Parathyroid adenoma (tissue), 2 donors: ENCODE results near the gene PDZRN3.

Source experiments
- H2AFZ ChIP-seq: fragments of 300-600 bp; sonication (generic); one replicate; pipeline ENCODE4 v1.7.0; 2017; ENCODE audit warnings: antibody characterized with exemption, mild to moderate bottlenecking
- H3K27ac ChIP-seq: fragments of 300-600 bp; sonication (generic); one replicate; pipeline ENCODE4 v1.7.0; 2017
- H3K27me3 ChIP-seq: fragments of 300-600 bp; sonication (generic); one replicate; pipeline ENCODE4 v1.7.0; 2017; ENCODE audit warnings: low read length; ENCODE audit not compliant: control insufficient read depth, insufficient read depth
- H3K36me3 ChIP-seq: fragments of 300-600 bp; sonication (generic); one replicate; pipeline ENCODE4 v1.7.0; 2017; ENCODE audit warnings: low read length; ENCODE audit not compliant: control insufficient read depth, insufficient read depth
- H3K4me1 ChIP-seq: fragments of 300-600 bp; sonication (generic); one replicate; pipeline ENCODE4 v1.7.0; 2017; ENCODE audit warnings: control low read depth
- H3K4me2 ChIP-seq: fragments of 300-600 bp; sonication (generic); one replicate; pipeline ENCODE4 v1.7.0; 2017; ENCODE audit warnings: low read length
- H3K4me3 ChIP-seq: fragments of 300-600 bp; sonication (generic); one replicate; pipeline ENCODE4 v1.7.0; 2017; ENCODE audit warnings: low read depth, low read length
- H3K79me2 ChIP-seq: fragments of 300-600 bp; sonication (generic); one replicate; pipeline ENCODE4 v1.7.0; 2017; ENCODE audit warnings: control low read depth
- H3K9ac ChIP-seq: fragments of 300-600 bp; sonication (generic); one replicate; pipeline ENCODE4 v1.7.0; 2017; ENCODE audit warnings: mild to moderate bottlenecking
- H3K9me3 ChIP-seq: fragments of 300-600 bp; sonication (generic); one replicate; pipeline ENCODE4 v1.7.0; 2017; ENCODE audit warnings: low read length; ENCODE audit not compliant: control insufficient read depth
- TF ChIP-seq, protein P1 (sequence below): fragments of 300-600 bp; sonication (generic); IDR thresholded peaks from one replicate; pipeline ENCODE4 v1.7.0; 2017; ENCODE audit warnings: antibody characterized with exemption, mild to moderate bottlenecking
- donor health status: primary hyperparathyroidism.

The PDZRN3 gene

DNA sequence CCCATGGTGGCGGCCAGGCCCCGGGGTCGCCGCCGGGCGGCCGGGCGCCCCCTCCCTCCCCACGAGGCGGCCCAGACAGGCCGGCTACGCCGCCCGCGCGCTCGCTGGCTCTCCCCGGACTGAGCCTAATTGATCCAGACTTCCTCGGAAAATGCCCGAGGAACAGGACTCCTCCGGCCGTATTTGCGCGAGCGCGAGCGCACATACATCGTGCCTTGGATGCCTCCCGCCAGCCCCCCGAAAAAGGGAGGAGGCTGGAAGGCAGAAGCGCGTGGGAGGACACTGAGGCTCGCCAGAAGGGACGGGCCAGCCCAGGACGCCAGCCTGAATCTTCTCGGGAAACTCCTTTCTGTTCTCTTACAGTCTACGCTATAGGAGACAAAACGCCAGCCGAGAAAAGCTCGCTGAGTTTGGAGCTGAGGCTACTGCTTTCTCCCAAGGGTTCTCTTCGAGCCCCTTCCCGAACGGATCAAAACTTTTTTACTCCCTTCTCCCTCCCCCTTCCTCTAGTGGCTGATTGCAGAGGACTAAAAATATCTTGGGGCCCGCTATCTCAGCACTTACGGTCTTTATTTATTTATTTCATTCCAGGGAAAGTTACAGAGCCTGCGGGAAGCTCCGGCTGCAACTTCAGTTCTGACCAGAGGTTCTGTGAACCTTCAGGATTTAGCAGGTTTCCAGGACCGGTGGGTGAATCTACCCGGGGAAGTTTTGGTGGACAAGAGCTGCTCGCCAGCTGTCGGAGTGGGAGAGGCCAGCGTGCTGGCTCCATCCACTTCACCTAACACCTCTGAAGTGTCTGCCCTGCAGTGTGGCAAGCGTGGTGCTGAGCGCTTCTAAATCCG, at the start of gene PDZRN3:
Gene PDZRN3 (minus strand): TSS at position 121 of the 845 bp plus-strand sequence.
- peak within 1 kb of the TSS; percentile 80 for H2AFZ ChIP-seq
- peak within 1 kb of the TSS; percentile 97 for H3K4me2 ChIP-seq
- TF ChIP-seq, protein P1, sequence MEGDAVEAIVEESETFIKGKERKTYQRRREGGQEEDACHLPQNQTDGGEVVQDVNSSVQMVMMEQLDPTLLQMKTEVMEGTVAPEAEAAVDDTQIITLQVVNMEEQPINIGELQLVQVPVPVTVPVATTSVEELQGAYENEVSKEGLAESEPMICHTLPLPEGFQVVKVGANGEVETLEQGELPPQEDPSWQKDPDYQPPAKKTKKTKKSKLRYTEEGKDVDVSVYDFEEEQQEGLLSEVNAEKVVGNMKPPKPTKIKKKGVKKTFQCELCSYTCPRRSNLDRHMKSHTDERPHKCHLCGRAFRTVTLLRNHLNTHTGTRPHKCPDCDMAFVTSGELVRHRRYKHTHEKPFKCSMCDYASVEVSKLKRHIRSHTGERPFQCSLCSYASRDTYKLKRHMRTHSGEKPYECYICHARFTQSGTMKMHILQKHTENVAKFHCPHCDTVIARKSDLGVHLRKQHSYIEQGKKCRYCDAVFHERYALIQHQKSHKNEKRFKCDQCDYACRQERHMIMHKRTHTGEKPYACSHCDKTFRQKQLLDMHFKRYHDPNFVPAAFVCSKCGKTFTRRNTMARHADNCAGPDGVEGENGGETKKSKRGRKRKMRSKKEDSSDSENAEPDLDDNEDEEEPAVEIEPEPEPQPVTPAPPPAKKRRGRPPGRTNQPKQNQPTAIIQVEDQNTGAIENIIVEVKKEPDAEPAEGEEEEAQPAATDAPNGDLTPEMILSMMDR, result no peak
- H3K27ac ChIP-seq, result no peak within 1 kb of the TSS
- no peaks in the 10 kb centered on the region for H3K36me3 ChIP-seq
- peak within 1 kb of the TSS; percentile 69 for H3K4me3 ChIP-seq
- H3K79me2 ChIP-seq, result no peaks in the 10 kb centered on the region
- no peaks in the 10 kb centered on the region for H3K9me3 ChIP-seq
- H3K4me1 ChIP-seq, result no peaks in the 10 kb centered on the region
- no peaks in the 10 kb centered on the region for H3K27me3 ChIP-seq
- H3K9ac ChIP-seq, result no peak within 1 kb of the TSS

DNA sequence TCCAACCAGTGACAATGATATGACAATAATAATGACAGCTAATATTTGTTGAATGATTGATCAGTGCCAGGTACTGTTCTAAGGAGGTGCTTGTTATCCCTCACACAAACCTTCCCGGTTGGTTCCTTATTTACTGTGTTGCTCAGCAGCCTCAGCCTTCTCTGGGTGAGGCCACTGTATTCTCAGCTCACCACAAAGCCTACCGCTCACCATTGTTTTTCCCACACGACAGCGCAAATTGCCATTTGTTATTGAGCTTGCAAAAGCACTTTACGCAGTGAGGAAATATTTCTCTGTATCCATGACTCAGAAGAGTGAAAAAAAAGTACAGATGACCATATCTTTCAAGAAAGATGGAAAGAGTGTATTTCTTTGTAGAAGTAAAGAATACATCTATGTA, 49.5 kb upstream of the PDZRN3 start:
- no peak overlapping the region for H3K9ac ChIP-seq
- no peaks in the 10 kb centered on the region for H3K9me3 ChIP-seq

DNA sequence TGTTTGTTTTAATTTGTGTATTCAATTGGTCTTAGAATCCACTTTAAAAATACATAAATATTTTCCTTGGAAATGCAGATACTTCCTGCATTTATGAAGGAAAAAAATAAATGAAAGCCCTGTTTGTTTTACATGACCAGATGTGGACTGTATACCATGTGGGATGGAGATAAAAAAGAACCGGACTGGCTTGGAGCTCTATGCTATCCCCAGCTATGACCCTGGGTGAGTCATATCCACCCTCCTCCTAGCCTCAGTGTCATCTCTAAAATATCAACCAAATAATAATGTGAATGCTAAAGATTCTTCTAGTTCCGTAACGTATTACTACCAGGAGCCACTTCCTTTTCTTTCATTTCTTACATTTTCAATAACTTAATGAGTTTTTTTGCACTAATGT, 44.5 kb upstream of the PDZRN3 start:
- Histone ChIP-seq H3K4me2 (no peak overlapping the region), H3K9me3 (no peaks in the 10 kb centered on the region), H3K79me2 (no peaks in the 10 kb centered on the region), H3K4me3 (no peak overlapping the region), H3K9ac (no peak overlapping the region), H2AFZ (no peak overlapping the region), H3K27me3 (no peaks in the 10 kb centered on the region), H3K4me1 (no peaks in the 10 kb centered on the region), H3K36me3 (no peaks in the 10 kb centered on the region), H3K27ac (no peak overlapping the region)
- TF ChIP-seq, protein P1, result no peak

More for the DNA sequence above, 49.5 kb upstream of the PDZRN3 start:
- Histone ChIP-seq H3K79me2 (no peaks in the 10 kb centered on the region), H3K36me3 (no peaks in the 10 kb centered on the region), H3K4me3 (no peak overlapping the region), H3K4me2 (no peak overlapping the region), H2AFZ (no peak overlapping the region), H3K27me3 (no peaks in the 10 kb centered on the region), H3K27ac (no peak overlapping the region), H3K4me1 (no peaks in the 10 kb centered on the region)
- TF ChIP-seq, protein P1, result no peak

DNA sequence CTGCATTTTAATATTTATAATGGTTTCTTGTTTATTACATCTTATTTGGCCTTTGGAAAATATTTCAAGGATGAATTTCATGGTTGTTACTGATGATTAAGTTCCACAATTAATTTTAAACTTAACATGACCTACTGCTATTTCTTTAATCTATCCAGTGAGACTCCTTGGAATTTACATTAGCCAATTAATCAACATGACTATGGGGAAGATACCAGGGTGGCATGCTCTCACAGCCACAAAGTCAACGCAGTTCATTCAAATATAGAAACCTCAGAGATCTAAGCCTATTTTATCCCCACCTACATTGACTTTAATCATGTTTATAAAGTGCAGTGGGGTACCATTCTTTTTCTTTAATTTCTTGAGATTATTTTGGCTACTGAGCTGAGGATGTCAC, 43.6 kb upstream of the PDZRN3 start:
- Histone ChIP-seq H3K4me2 (no peak overlapping the region), H2AFZ (no peak overlapping the region), H3K36me3 (no peaks in the 10 kb centered on the region), H3K9me3 (no peaks in the 10 kb centered on the region), H3K27ac (no peak overlapping the region), H3K4me3 (no peak overlapping the region), H3K79me2 (no peaks in the 10 kb centered on the region), H3K4me1 (peaks cover 3% of the 10 kb centered on the region), H3K27me3 (no peaks in the 10 kb centered on the region), H3K9ac (no peak overlapping the region)
- TF ChIP-seq, protein P1, result no peak

DNA sequence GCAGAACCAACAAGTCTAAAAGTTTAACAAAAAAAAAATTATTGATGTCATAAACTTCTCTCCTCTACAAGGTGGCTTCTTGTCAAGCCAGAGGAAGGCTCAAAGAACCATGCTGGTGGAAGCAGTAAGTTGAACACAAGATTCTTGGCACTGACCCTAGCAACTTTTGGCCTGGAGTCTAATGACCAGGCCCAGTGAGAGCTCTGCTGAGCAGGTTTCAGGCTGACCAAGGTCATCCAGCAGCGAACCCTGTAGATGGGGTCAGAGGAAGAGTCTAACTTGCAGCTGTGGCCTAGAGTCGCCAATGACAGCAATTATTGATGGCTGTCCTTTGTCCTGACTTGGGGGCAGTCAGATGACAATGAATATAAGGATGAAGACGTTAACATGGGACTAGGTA, 43.1 kb upstream of the PDZRN3 start:
- peaks cover 3% of the 10 kb centered on the region for H3K4me1 ChIP-seq
- no peak overlapping the region for H2AFZ ChIP-seq
- H3K36me3 ChIP-seq, result no peaks in the 10 kb centered on the region
- no peak overlapping the region for H3K4me2 ChIP-seq
- no peaks in the 10 kb centered on the region for H3K79me2 ChIP-seq
- no peaks in the 10 kb centered on the region for H3K9me3 ChIP-seq
- H3K27ac ChIP-seq, result no peak overlapping the region
- H3K4me3 ChIP-seq, result no peak overlapping the region
- H3K27me3 ChIP-seq, result no peaks in the 10 kb centered on the region
- TF ChIP-seq, protein P1, result no peak
- H3K9ac ChIP-seq, result no peak overlapping the region
